ENCODE results near the gene PLAC8. TPM values are rescaled to one million over a fixed set of nuclear protein-coding genes. Genes with fewer than 3 reads are reported as not detected.
A peak's percentile ranks its signal among the peaks of the same experiment; 100 is the strongest.

PLAC8 gene
- total and polyA plus RNA-seq, 2 of the 4 experiments (the other 2 are of a cell fraction) = not detected

DNA sequence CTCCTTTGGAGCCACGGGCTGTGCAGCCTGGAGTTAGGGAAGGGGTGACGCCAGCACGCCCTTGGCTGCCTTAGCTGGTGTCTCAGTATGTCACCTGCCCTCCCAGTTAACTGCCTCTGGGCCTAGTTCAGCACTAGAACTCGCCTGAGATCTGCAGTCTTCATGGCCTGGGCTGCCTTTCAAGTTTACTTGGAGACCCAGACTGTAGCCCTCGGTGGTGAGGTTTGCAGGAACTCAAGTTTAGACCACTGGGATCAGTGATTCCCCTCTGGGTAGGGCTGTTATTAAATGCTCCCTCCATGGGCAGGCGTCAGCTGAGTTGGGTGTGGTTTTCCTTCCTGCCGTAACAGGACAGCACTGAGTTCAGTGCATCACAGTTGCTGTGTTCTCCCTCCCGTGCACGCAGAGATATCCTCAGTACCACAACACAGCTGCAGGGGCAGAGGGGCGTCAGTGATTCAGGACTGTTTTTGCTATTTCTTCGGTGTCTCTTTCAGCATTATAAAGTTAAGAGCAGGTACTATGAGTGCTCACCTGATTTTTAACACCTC, 30.5 kb downstream of the PLAC8 start:
- in situ Hi-C loops (cut with MboI; ENCODE audit: low sequenced_read_pairs) = no loop called here
- Histone ChIP-seq H2AK9ac (replicated peaks; ENCODE audit: low read depth, low read length, poor library complexity) (no peak overlapping the region), H3K4me3 (ENCODE audit: insufficient read depth, low read depth, low read length) (no peak overlapping the region), H3K79me1 (ENCODE audit: low read depth in 1 of 2, low read length in 2 of 2) (no peaks in the 10 kb centered on the region), H4K8ac (ENCODE audit: low read depth in 2 of 2, low read length in 2 of 2) (no peak overlapping the region), H3K27ac (ENCODE audit: insufficient read depth, low read length) (no peak overlapping the region), H2BK5ac (ENCODE audit: low read depth, low read length, poor library complexity, severe bottlenecking) (no peak overlapping the region), H3K27me3 (ENCODE audit: control insufficient read depth, insufficient read depth, low read length) (peaks cover 1% of the 10 kb centered on the region; the same call in 1 of the 2 replicates), H2AK5ac (ENCODE audit: low read depth, low read length) (no peak overlapping the region), H3K9me1 (ENCODE audit: insufficient read depth, low read length) (0 out of 2 replicates have a peak, but pooled peaks cover 3% of the 10 kb centered on the region), H3K14ac (replicated peaks; ENCODE audit: low read depth, low read length) (no peak overlapping the region), H3K4ac (ENCODE audit: low read depth, low read length) (no peak overlapping the region), H3K56ac (ENCODE audit: extremely low read depth, insufficient read depth, low read length) (no peak overlapping the region), H4K20me1 (ENCODE audit: insufficient read depth, low read length) (no peaks in the 10 kb centered on the region), H2AFZ (replicated peaks; ENCODE audit: low read length, poor library complexity) (peak overlapping the region; percentile 63), H3K9ac (ENCODE audit: low read depth, low read length) (no peak overlapping the region), H3K23ac (ENCODE audit: low read depth, low read length) (no peak overlapping the region), H2BK120ac (ENCODE audit: low read depth, low read length) (no peak overlapping the region), H4K91ac (ENCODE audit: insufficient read depth, low read depth, low read length) (no peak overlapping the region), H2BK15ac (ENCODE audit: low read depth, low read length) (no peak overlapping the region), H3K18ac (ENCODE audit: low read depth, low read length) (no peak overlapping the region), H4K5ac (ENCODE audit: low read depth, low read length) (no peak overlapping the region), H2BK20ac (ENCODE audit: low read depth, low read length) (no peak overlapping the region; the same call in 1 of the 2 replicates), H3K4me1 (ENCODE audit: control insufficient read depth, insufficient read depth, low read length) (no peaks in the 10 kb centered on the region), H3K4me2 (ENCODE audit: low read depth, low read length) (no peak overlapping the region), H3K36me3 (ENCODE audit: control insufficient read depth, insufficient read depth, low read length) (0 out of 2 replicates have a peak, but pooled peaks cover 2% of the 10 kb centered on the region), H3K9me3 (ENCODE audit: control insufficient read depth, insufficient read depth, low read length) (no peaks in the 10 kb centered on the region)
- intact Hi-C loops (cut with micrococcal nuclease) = no loop called here
- dilution Hi-C loops (cut with HindIII; ENCODE audit: low sequenced_read_pairs, unreplicated experiment) = no loop called here
- no peak for ATAC-seq (ENCODE audit: low read depth)
- no peak for DNase-seq
- 62% methylated on average over 4 of the region's 11 CpGs; no CpG with 5 or more reads in 1 of the 2 experiments for WGBS, 2 experiments (ENCODE audit: extremely low coverage in 2 of 2, insufficient read length in 1 of 2)
- no TSS peak for BruUV-seq (replicated peaks)
- ChIA-PET POLR2A (ENCODE audit: unreplicated experiment) (no interaction called here), CTCF (interaction anchor here (0.6 kb wide), 1 partner anchor 198 kb away, joined by 3 read pairs; no protein-coding TSS in a partner anchor)
- no peak for TF ChIP-seq MAZ (IDR thresholded peaks at IDR 0.05; ENCODE audit: borderline replicate concordance, low read depth, low read length)
- TF ChIP-seq FOS (IDR thresholded peaks at IDR 0.05; ENCODE audit: low read depth, low read length) = no peak
- TF ChIP-seq CHD1 (IDR thresholded peaks at IDR 0.05; ENCODE audit: low read depth, low read length) = no peak
- no peak for TF ChIP-seq RCOR1 (IDR thresholded peaks at IDR 0.05; ENCODE audit: insufficient replicate concordance, low read length)
- no peak for TF ChIP-seq RFX5 (IDR thresholded peaks at IDR 0.05; ENCODE audit: low read depth, low read length)
- TF ChIP-seq NFE2L2 (IDR thresholded peaks at IDR 0.05; ENCODE audit: low read depth, low read length) = no peak

Measured in IMR-90 (cell line).